HG02623 (cell line): ENCODE data around the gene ZNF574.

Source experiments
- ATAC-seq: cut with Tn5 transposase; IDR thresholded peaks from one replicate; pipeline ENCODE4 v1.9.1; 2021; ENCODE audit warnings: moderate library complexity; ENCODE audit not compliant: unreplicated experiment

ZNF574 gene

DNA sequence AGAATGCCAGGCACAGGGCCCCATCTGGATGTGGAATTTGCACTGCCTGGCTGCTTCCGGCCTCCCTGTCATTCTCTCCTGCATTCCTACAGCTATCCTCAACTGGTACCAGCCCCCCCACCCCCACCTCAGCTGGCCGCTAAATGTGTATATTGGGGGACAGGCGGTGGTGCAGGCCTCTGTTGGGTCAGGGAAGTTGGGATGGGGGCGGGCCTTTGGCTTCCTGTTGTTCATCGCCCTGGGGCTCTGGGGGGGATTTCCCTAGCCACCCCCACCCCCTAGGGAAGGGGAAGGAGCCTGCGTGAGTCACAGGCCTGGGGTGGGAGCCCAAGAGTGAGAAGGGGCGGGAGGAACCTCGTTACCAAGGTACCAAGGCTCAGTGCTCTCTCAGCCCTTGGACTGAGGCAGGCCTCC is 45.7 kb downstream of the ZNF574 start:
- ATAC-seq = no peak

DNA sequence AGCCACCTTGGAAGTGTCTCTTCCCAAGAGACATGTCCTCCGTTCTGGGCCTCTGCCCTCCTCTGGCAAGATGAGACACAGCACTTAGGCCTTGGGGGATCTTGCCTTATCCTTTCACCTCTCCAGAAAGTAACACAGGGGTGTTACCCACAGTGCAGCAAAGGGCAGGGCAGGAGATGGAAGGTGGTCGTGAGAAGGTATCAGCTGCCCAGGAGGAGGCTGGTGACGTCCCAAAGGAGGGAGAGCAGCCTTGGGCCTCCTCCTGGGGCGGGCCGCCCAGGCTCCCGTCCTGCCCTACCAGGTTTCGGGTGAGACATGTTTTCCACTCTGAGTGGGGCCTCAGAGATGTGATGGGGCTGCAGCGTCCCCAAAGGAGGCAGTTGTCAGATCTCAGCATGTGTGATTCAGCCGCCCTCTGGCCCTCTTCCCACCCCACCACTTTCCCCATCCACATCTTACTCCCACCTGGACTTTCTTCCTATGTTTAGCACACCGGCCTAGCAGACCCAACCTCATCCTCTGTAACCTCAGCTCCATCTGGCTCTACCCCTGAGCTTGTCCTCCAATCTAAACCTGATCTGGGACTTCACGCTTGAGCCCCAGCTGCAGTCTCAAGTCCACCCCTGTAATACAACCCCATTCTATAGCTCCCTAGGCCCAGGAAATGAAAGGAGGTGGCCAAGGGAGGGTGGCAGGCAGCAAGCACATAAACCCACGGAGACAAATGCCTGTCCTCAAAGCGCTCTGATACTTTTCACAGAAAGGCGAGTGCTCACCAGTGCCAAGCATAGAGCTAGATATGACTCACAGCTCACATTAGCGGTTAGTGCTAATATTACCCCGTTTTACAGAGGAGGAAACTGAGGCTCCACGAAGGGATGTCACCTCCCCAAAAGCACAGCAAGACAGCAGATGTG is 47.0 kb downstream of the ZNF574 start:
- ATAC-seq = no peak

DNA sequence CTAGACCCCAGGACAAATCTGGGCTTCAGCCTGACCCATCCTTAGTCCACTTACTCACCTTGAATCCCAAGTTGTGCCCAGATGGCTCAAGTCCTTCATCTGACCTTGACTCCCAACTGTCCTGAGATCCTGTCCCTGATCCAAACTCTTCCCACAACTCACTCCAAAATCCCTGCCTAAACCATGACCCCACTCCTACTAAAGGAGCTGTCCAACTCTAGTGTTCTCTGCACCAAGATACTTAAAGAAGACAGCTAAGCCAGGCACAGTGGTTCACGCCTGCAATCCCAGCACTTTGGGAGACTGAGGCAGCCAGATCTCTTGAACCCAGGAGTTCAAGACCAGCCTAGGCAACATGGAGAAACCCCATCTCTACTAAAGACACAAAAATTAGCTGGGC is 47.8 kb downstream of the ZNF574 start:
- no peak for ATAC-seq

DNA sequence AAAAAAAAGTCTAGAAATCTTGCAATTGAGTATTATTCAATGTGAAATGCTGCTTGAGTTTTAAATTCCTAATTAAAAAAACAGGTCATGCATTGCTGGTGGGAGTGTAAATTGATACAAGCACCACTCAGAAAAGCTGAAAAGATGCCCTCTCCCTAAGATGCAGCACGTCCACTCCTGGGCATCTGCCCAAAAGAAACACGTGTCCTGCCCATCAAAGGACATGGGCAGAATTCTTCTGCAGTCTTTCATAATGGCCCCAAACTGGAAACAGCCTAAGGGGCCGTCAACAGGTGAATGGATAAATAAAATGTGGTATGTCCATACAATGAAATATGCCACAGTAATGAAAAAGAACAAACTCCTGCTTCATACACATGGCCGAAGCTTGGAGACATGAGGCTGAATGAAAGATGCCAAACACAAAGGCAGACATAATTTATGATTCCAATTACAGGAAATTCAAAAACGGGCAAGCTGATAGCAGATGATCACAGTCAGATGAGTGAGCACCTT is 48.5 kb downstream of the ZNF574 start:
- no peak for ATAC-seq

DNA sequence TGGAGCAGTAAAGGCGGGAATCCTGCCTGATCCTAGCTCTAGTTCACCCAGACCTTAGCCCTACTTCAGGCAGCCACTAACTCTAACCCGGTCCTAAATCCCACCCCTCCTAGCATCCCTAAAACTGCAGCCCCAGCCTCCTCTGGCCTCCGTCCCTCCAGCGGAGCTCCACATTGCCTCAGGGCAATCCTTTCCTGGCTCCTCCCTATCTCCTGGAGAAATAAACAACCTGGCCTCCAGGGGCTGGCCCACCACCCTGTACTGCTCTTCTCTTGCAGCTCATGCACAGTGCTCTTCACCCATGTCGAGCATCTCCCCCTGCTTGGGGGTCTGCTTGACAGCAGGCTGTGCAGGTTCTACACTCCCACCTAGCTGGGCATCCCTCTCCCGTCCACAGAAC is 49.6 kb downstream of the ZNF574 start:
- ATAC-seq = no peak

DNA sequence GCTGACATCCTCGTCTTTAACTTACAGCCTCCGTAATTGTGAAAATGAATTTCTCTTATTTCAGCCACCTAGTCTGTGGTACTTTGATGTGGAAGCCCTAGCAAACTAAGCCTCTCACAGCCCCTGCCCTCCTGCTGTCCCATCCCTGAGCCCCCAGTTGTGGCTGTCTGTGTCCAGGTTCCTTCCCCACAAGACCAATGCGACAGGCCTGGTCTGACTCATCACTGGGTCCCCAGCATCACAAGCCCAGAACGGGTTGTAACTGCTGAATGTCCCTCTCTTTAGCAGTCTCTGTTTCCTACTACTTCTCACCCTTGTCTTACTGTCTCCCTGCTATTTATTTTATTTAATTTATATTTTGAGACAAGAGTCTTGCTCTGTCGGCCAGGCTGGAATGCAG is 50.6 kb downstream of the ZNF574 start:
- ATAC-seq = no peak

DNA sequence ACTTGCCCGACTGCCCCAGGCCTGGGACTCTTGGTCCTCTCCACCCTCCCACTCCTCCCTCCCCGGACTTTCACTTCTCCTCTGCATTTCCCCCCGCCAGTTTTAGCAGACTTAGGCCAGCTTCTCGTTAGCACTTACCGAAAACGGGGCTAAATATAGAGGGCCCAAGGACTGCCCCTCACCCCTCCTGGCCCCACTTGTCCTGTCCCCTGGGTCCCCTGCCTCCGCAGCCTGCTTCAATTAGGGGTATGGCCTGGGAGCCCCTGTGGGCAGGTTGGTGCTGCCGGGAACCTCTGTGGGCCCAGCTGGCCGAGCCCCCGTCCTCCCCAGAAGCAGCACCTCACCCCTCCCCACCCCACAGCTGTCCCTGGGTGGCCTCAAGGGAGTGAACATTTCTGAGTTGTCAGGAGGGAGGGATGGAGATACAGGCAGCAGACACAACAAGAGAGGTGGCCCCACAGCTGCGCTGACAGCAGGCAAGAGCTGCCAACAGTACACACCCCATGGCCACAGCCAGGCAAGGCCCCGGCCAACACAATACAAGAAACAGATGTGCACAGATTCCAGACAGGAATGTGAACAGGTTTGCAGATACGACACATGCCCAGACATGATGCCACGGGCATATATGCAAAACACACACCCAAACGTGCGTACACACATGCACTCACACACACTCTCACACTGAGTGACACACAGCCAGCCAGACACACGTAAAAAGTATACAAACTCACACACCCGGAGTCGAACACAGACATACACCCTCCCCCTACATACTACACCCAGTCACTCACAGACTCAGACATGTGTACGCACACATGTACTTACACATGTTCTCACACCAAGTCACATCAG is 53.7 kb downstream of the ZNF574 start:
- peak; percentile 36 for ATAC-seq

DNA sequence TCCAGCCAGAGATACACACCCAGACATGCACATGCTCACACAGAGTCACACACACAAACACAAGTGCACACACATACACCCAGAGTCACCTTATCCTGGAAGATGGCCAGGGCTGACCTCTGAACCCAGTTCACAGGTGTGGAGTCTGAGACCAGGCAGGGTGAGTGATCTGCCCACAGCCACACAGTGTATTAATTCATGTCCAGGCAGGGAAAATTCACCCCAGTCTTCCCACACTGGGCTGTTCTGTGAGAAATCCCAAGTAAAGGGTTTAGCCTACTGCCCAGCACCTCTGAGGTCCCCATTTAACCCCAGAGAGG is 54.2 kb downstream of the ZNF574 start:
- no peak for ATAC-seq
